Endothelial cell (in vitro differentiated cells): Measurements from ENCODE around the gene SPPL2B. TPM values are rescaled to one million over a fixed set of nuclear protein-coding genes. Genes with fewer than 3 reads are reported as not detected.

ENCODE experiments used
- DNase-seq: peaks from one replicate; pipeline ENCODE4 v3.0.0; 2021; ENCODE audit warnings: low spot score
- H3K27ac Mint-ChIP-seq: one replicate; pipeline ENCODE4 v1.8.0; 2021; ENCODE audit warnings: mixed read lengths, inconsistent platforms; ENCODE audit not compliant: unreplicated experiment
- H3K27me3 Mint-ChIP-seq: one replicate; pipeline ENCODE4 v1.8.0; 2021; ENCODE audit warnings: mild to moderate bottlenecking, moderate library complexity, mixed read lengths, inconsistent platforms; ENCODE audit not compliant: unreplicated experiment
- H3K36me3 Mint-ChIP-seq: one replicate; pipeline ENCODE4 v1.8.0; 2021; ENCODE audit warnings: mild to moderate bottlenecking, low read depth, mixed read lengths, inconsistent platforms; ENCODE audit not compliant: unreplicated experiment
- H3K4me1 Mint-ChIP-seq: one replicate; pipeline ENCODE4 v1.8.0; 2021; ENCODE audit warnings: mild to moderate bottlenecking, mixed read lengths, inconsistent platforms; ENCODE audit not compliant: unreplicated experiment
- H3K4me3 Mint-ChIP-seq: one replicate; pipeline ENCODE4 v1.8.0; 2021; ENCODE audit warnings: mild to moderate bottlenecking, mixed read lengths, inconsistent platforms; ENCODE audit not compliant: unreplicated experiment
- H3K9me3 Mint-ChIP-seq: one replicate; pipeline ENCODE4 v1.8.0; 2021; ENCODE audit warnings: mixed read lengths, inconsistent platforms; ENCODE audit not compliant: unreplicated experiment
- CTCF ChIP-seq: fragments of 200-600 bp; sonication (generic); IDR thresholded peaks from one replicate; pipeline ENCODE4 v1.5.0; 2021; ENCODE audit warnings: antibody characterized with exemption; ENCODE audit not compliant: unreplicated experiment
- total RNA-seq: library from RNA; stranded (reverse); fragmentation: NEBNext Ultra II Directional; extraction: Animal tissue kit (Norgen Biotek cat#: 25700); gene quantifications from one replicate; pipeline ENCODE4 v1.2.1, GENCODE V29; 2021; ENCODE audit not compliant: unreplicated experiment

SPPL2B gene
- total RNA-seq, 1 donor from 2014 or later = 75.2 TPM

- Mint-ChIP-seq H3K9me3 (peaks cover 4% of the 10 kb centered on the region), H3K27me3 (peaks cover 8% of the 10 kb centered on the region), H3K4me1 (no peaks in the 10 kb centered on the region), H3K36me3 (peaks cover 3% of the 10 kb centered on the region), H3K4me3 (no peak overlapping the region), H3K27ac (peak overlapping the region; percentile 26)
- TF ChIP-seq CTCF = no peak
- no peak for DNase-seq
Observed at GRCh38 chr19:2382530-2383222, 54.2 kb downstream of the SPPL2B start.

DNA sequence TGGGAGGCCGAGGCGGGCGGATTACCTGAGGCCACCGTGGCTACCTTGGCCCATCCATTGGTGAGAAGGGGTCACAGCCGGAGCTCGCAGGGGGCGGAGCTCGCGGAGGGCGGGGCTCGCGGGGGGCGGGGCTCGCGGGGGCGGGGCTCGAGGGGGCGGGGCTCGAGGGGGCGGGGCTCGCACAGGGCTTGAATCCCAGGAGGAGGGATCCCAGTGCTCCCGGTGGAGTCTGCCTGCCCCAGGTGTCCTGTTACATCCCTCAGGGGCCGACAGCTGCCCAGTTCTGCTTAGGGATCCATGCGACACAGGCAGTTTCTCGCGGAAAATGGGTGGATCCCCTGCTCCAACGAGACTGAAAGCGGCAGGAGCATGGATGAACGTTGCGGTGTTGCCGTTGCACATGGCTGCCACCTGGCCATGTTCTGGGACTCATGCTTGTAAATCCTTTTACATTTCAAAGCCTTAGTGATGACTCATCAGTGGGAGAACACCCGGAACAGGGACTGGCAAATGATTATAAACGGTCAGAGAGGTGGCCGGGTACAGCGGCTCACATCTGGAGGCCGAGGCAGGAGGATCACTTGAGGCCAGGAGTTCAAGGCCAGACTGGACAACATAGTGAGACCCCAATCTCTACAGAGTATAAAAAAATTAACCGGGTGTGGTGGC lies 56.7 kb downstream of the SPPL2B start:
- Mint-ChIP-seq H3K4me3 (no peak overlapping the region), H3K36me3 (no peaks in the 10 kb centered on the region), H3K27ac (no peak overlapping the region), H3K4me1 (no peaks in the 10 kb centered on the region), H3K9me3 (peaks cover 4% of the 10 kb centered on the region), H3K27me3 (peaks cover 5% of the 10 kb centered on the region)
- DNase-seq = peak; percentile 14
- no peak for TF ChIP-seq CTCF

- Mint-ChIP-seq H3K36me3 (no peaks in the 10 kb centered on the region), H3K9me3 (no peaks in the 10 kb centered on the region), H3K27me3 (peaks cover 4% of the 10 kb centered on the region), H3K4me3 (no peak overlapping the region), H3K27ac (no peak overlapping the region), H3K4me1 (no peaks in the 10 kb centered on the region)
- no peak for TF ChIP-seq CTCF
- DNase-seq = no peak
Observed at GRCh38 chr19:2387367-2388288, 59.1 kb downstream of the SPPL2B start.

DNA sequence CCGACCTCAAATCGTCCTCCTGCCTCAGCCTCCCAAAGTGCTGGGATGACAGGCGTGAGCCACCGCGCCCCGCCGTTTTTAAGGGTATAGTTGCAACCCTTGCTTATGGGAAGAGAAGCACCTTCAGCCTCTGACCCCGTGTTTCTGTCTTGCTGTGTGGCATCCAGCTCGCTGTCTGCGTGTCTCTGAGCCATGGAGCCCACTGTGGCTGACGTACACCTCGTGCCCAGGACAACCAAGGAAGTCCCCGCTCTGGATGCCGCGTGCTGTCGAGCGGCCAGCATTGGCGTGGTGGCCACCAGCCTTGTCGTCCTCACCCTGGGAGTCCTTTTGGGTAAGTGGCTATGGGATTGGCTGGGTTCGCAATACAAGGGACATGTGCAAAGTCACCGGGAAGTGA lies 61.1 kb downstream of the SPPL2B start:
- TF ChIP-seq CTCF = no peak
- Mint-ChIP-seq H3K36me3 (no peaks in the 10 kb centered on the region), H3K27me3 (peaks cover 2% of the 10 kb centered on the region), H3K4me1 (no peaks in the 10 kb centered on the region), H3K9me3 (no peaks in the 10 kb centered on the region), H3K4me3 (no peak overlapping the region), H3K27ac (no peak overlapping the region)
- no peak for DNase-seq
